ENCODE results near the gene KRT38. TPM values are rescaled to one million over a fixed set of nuclear protein-coding genes. Genes with fewer than 3 reads are reported as not detected.

Gene KRT38
- total RNA-seq, 1 experiment from 2014 or later = not detected

DNA sequence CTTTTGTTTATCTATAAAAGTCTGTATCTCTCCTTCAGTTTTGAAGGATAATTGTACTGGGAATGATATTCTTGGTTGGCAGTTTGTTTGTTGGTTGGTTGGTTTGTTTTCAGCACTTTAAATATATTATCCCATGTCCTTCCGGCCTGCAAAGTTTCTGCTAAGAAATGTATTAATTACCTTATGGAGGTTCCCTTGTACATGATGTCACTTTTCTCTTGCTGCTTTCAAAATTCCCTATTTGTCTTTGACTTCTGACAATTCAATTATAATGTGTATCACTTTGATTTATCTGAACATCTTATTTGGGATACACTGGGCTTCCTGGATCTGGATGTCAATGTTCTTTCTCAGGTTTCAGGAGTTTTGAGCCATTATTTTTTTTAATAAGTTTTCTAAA lies 54.6 kb downstream of the KRT38 start:
- ATAC-seq (no peak), DNase-seq (no peak)
- no peaks in the 10 kb centered on the region for H3F3A ChIP-seq (ENCODE audit: low read length, unreplicated experiment)
- no peaks in the 10 kb centered on the region for H3K27me3 ChIP-seq (ENCODE audit: low read length)
- H3K27ac ChIP-seq (ENCODE audit: low read length) = no peak overlapping the region
- no peaks in the 10 kb centered on the region for H3K4me1 ChIP-seq (ENCODE audit: insufficient read depth, low read length)
- H4K20me1 ChIP-seq (ENCODE audit: low read length) = no peaks in the 10 kb centered on the region
- H3K9ac ChIP-seq (ENCODE audit: low read length) = no peak overlapping the region
- H3K79me2 ChIP-seq (ENCODE audit: low read length) = no peaks in the 10 kb centered on the region
- H3K36me3 ChIP-seq (ENCODE audit: low read depth, low read length) = no peaks in the 10 kb centered on the region
- TF ChIP-seq EZH2 (IDR thresholded peaks at IDR 0.05; ENCODE audit: low read length, unreplicated experiment) (no peak), EZH2phosphoT487 (IDR thresholded peaks at IDR 0.05; ENCODE audit: borderline replicate concordance, low read length) (no peak), CTCF (conservative IDR thresholded peaks at IDR 0.05; ENCODE audit: low read depth, low read length) (no peak)
- H3K9me2 ChIP-seq (replicated peaks; ENCODE audit: low read length) = no peaks in the 10 kb centered on the region
- H2AFZ ChIP-seq (ENCODE audit: low read length) = no peak overlapping the region
- H3K4me2 ChIP-seq (ENCODE audit: low read length) = no peak overlapping the region
- no peak overlapping the region for H3K4me3 ChIP-seq (ENCODE audit: low read length)
- BruUV-seq (replicated peaks) = no TSS peak
- intact Hi-C loops (cut with micrococcal nuclease) = no loop called here
- H3K9me3 ChIP-seq (ENCODE audit: low read length) = no peaks in the 10 kb centered on the region
- CTCF ChIA-PET = no interaction called here
- POLR2A ChIA-PET (ENCODE audit: unreplicated experiment) = no interaction called here

Other genes starting within 250 kb of the KRT38 start
- not detected in 2 replicates for gene KRTAP9-2, start 214.3 kb downstream of the KRT38 start, total RNA-seq (2014; rRNA removed)
- not detected in 2 replicates for gene KRTAP9-3, start 208.5 kb downstream of the KRT38 start, total RNA-seq (2014; rRNA removed)
- not detected in 2 replicates for gene KRTAP9-8, start 203.0 kb downstream of the KRT38 start, total RNA-seq (2014; rRNA removed)
- not detected in 2 replicates for gene KRTAP9-4, start 191.3 kb downstream of the KRT38 start, total RNA-seq (2014; rRNA removed)
- gene KRTAP9-9, start 185.6 kb downstream of the KRT38 start, total RNA-seq (2014; rRNA removed) = not detected in 2 replicates
- gene KRTAP9-6, start 175.6 kb downstream of the KRT38 start, total RNA-seq (2014; rRNA removed) = not detected in 2 replicates
- not detected in 2 replicates for gene KRTAP9-7, start 165.3 kb downstream of the KRT38 start, total RNA-seq (2014; rRNA removed)
- gene KRTAP29-1, start 138.1 kb downstream of the KRT38 start, total RNA-seq (2014; rRNA removed) = not detected in 2 replicates
- not detected in 2 replicates for gene KRTAP16-1, start 131.7 kb downstream of the KRT38 start, total RNA-seq (2014; rRNA removed)
- not detected in 2 replicates for gene KRTAP17-1, start 125.3 kb downstream of the KRT38 start, total RNA-seq (2014; rRNA removed)
- gene KRT33A, start 90.2 kb downstream of the KRT38 start, total RNA-seq (2014; rRNA removed) = not detected in 2 replicates
- not detected in 2 replicates for gene KRT33B, start 71.2 kb downstream of the KRT38 start, total RNA-seq (2014; rRNA removed)
- gene KRT34, start 58.7 kb downstream of the KRT38 start, total RNA-seq (2014; rRNA removed) = 2.9 and 5.1 TPM in 2 replicates
- gene KRT31, start 43.4 kb downstream of the KRT38 start, total RNA-seq (2014; rRNA removed) = not detected in 2 replicates
- 3.2 and 4.6 TPM in 2 replicates for gene KRT37, start 16.4 kb downstream of the KRT38 start, total RNA-seq (2014; rRNA removed)
- gene KRT32, start 26.4 kb upstream of the KRT38 start, total RNA-seq (2014; rRNA removed) = 1.5 TPM in 2 replicates
- gene KRT35, start 40.2 kb upstream of the KRT38 start, total RNA-seq (2014; rRNA removed) = not detected in 2 replicates
- gene KRT36, start 48.9 kb upstream of the KRT38 start, total RNA-seq (2014; rRNA removed) = not detected in 2 replicates
- gene KRT13, start 64.6 kb upstream of the KRT38 start, total RNA-seq (2014; rRNA removed) = 1.4 TPM in 2 replicates
- 121 and 144 TPM in 2 replicates for gene KRT15, start 77.9 kb upstream of the KRT38 start, total RNA-seq (2014; rRNA removed)
- 2,299 and 2,451 TPM in 2 replicates for gene KRT19, start 87.3 kb upstream of the KRT38 start, total RNA-seq (2014; rRNA removed)
- 1.0 TPM in 1 of 2 replicates, not detected in the other for gene KRT9, start 131.1 kb upstream of the KRT38 start, total RNA-seq (2014; rRNA removed)
- gene KRT14, start 145.9 kb upstream of the KRT38 start, total RNA-seq (2014; rRNA removed) = 0.15 TPM in 1 of 2 replicates, not detected in the other
- 42.6 and 53.1 TPM in 2 replicates for gene KRT16, start 171.8 kb upstream of the KRT38 start, total RNA-seq (2014; rRNA removed)
- 92.1 and 115 TPM in 2 replicates for gene KRT17, start 183.6 kb upstream of the KRT38 start, total RNA-seq (2014; rRNA removed)
- 88.7 and 95.9 TPM in 2 replicates for gene EIF1, start 247.9 kb upstream of the KRT38 start, total RNA-seq (2014; rRNA removed)

All from PC-3 (cell line).